Measurements from ENCODE around the gene NAA10. TPM values are rescaled to one million over a fixed set of nuclear protein-coding genes. Genes with fewer than 3 reads are reported as not detected.

Gene NAA10
- polyA plus RNA-seq, 1 donor = 75.3 TPM

GRCh38 chrX:153884590-153884989, 50.2 kb downstream of the NAA10 start:
- DNase-seq (ENCODE audit: low read depth) = no peak

- no peak for DNase-seq (ENCODE audit: low read depth)
Measured at GRCh38 chrX:153884136-153884535, 50.7 kb downstream of the NAA10 start.

- no peak for DNase-seq (ENCODE audit: low read depth)
Measured at GRCh38 chrX:153883163-153883843, 51.5 kb downstream of the NAA10 start.

GRCh38 chrX:153882557-153882956, 52.3 kb downstream of the NAA10 start:
- DNase-seq (ENCODE audit: low read depth) = no peak

- no peak for DNase-seq (ENCODE audit: low read depth)
Measured at GRCh38 chrX:153882086-153882498, 52.7 kb downstream of the NAA10 start.

GRCh38 chrX:153881281-153881680, 53.6 kb downstream of the NAA10 start:
- no peak for DNase-seq (ENCODE audit: low read depth)

GRCh38 chrX:153880440-153880815, 54.4 kb downstream of the NAA10 start:
- no peak for DNase-seq (ENCODE audit: low read depth)

- DNase-seq (ENCODE audit: low read depth) = no peak
Measured at GRCh38 chrX:153879741-153880439, 54.9 kb downstream of the NAA10 start.

Other genes with a start within 250 kb of the NAA10 start
- 40.6 TPM for gene SLC6A8, start 247.1 kb downstream of the NAA10 start, polyA plus RNA-seq (ENCODE audit: insufficient read length)
- gene BCAP31, start 210.7 kb downstream of the NAA10 start, polyA plus RNA-seq (ENCODE audit: insufficient read length) = 74.1 TPM
- gene ABCD1, start 210.2 kb downstream of the NAA10 start, polyA plus RNA-seq (ENCODE audit: insufficient read length) = 10.3 TPM
- 2.3 TPM for gene PLXNB3, start 170.8 kb downstream of the NAA10 start, polyA plus RNA-seq (ENCODE audit: insufficient read length)
- 299 TPM for gene SRPK3, start 154.0 kb downstream of the NAA10 start, polyA plus RNA-seq (ENCODE audit: insufficient read length)
- 49.6 TPM for gene IDH3G, start 140.7 kb downstream of the NAA10 start, polyA plus RNA-seq (ENCODE audit: insufficient read length)
- 115 TPM for gene SSR4, start 140.4 kb downstream of the NAA10 start, polyA plus RNA-seq (ENCODE audit: insufficient read length)
- gene PDZD4, start 104.5 kb downstream of the NAA10 start, polyA plus RNA-seq (ENCODE audit: insufficient read length) = 2.4 TPM
- gene L1CAM, start 48.9 kb downstream of the NAA10 start, polyA plus RNA-seq (ENCODE audit: insufficient read length) = 1.9 TPM
- gene AVPR2, start 30.4 kb downstream of the NAA10 start, polyA plus RNA-seq (ENCODE audit: insufficient read length) = 1.1 TPM
- 21.5 TPM for gene ARHGAP4, start 8.8 kb downstream of the NAA10 start, polyA plus RNA-seq (ENCODE audit: insufficient read length)
- gene RENBP, start 9.6 kb upstream of the NAA10 start, polyA plus RNA-seq (ENCODE audit: insufficient read length) = 3.7 TPM
- 30.7 TPM for gene HCFC1, start 36.8 kb upstream of the NAA10 start, polyA plus RNA-seq (ENCODE audit: insufficient read length)
- gene TMEM187, start 37.7 kb upstream of the NAA10 start, polyA plus RNA-seq (ENCODE audit: insufficient read length) = 2.8 TPM
- 46.7 TPM for gene IRAK1, start 84.9 kb upstream of the NAA10 start, polyA plus RNA-seq (ENCODE audit: insufficient read length)
- gene MECP2, start 162.7 kb upstream of the NAA10 start, polyA plus RNA-seq (ENCODE audit: insufficient read length) = 21.2 TPM
- gene OPN1LW, start 209.2 kb upstream of the NAA10 start, polyA plus RNA-seq (ENCODE audit: insufficient read length) = not detected
- gene OPN1MW, start 247.6 kb upstream of the NAA10 start, polyA plus RNA-seq (ENCODE audit: insufficient read length) = not detected